Endometrium (tissue), 2 donors: ENCODE results near the gene ITGA4.

Source experiments
- FAIRE-seq: peaks from 2 replicates; lab custom pipeline; 2012; peaks lifted over from hg19 to GRCh38; lab: Jason Lieb, UNC
- donor health status: control.
- donor health status: control.

ITGA4 gene

GRCh38 chr2:181575024-181575649, 118.0 kb downstream of the ITGA4 start:
- FAIRE-seq: no peak

GRCh38 chr2:181575650-181576025, 118.5 kb downstream of the ITGA4 start:
- FAIRE-seq: no peak

- no peak for FAIRE-seq
Observed at GRCh38 chr2:181576431-181576830, 119.2 kb downstream of the ITGA4 start.

- FAIRE-seq: no peak
Observed at GRCh38 chr2:181578829-181579228, 121.6 kb downstream of the ITGA4 start.

DNA sequence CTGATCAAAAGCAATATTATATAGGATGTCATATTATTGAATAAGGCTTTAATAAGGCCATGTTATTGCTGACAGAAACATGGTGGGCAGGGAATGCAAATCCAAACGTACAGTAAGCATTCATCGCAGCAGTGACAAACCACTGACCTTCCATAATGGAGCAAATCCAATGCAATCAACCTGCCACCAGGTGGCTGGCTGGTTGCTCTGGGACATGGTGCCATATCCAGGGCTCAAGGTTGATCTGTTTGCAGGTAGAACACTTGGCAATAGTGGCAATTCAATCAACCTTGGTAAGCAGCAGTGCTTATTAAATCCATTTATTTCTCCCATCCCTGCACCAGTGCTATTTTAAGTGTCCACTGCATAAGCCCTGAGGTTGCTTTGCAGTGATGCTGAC, 124.3 kb downstream of the ITGA4 start:
- no peak for FAIRE-seq

DNA sequence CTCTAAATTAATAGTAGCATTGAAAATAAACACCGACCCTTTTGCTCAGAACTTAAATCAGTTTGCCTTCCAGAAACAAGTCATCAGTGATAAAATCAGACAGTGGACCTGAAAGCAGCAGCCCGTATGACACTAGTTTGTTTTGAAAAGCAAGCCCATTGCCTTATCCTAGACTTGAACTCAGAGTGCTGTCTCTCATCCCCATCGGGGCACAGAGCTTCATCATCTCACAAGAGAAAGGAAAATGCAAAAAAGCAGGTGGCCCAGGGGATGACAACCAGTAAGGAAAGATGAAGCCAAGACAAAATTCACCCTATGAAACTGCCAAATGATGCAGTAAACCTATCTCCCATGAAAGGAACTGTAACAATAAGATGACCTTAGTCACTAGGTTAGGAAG, 128.5 kb downstream of the ITGA4 start:
- no peak for FAIRE-seq
